ENCODE results near the gene MX2.

GRCh38 chr21:41367301-41367944 lies 5.6 kb downstream of the MX2 start:
- TF ChIP-seq CTCF (IDR thresholded peaks at IDR 0.05) (no peak), EZH2 (IDR thresholded peaks at IDR 0.05; ENCODE audit: borderline replicate concordance, insufficient read depth, low read depth, low read length, poor library complexity, severe bottlenecking) (no peak)

Measured in B cell (primary cell).